Suprapubic skin (tissue), 4 donors: ENCODE results near the gene RGP1. TPM values are rescaled to one million over a fixed set of nuclear protein-coding genes. Genes with fewer than 3 reads are reported as not detected.
A peak's percentile ranks its signal among the peaks of the same experiment; 100 is the strongest.

ENCODE experiments used
- DNase-seq, 2 donors: peaks; one replicate each; pipeline ENCODE4 v3.0.0-alpha.2; 2019; ENCODE audit warnings: low spot score in 2 of 2
- H3K27ac ChIP-seq: fragments of 200-600 bp; sonication (generic); one replicate; pipeline ENCODE4 v1.5.1; 2019
- H3K27me3 ChIP-seq: fragments of 200-600 bp; sonication (generic); one replicate; pipeline ENCODE4 v1.5.1; 2019
- H3K36me3 ChIP-seq: fragments of 200-600 bp; sonication (generic); one replicate; pipeline ENCODE4 v1.5.1; 2019
- H3K4me1 ChIP-seq: fragments of 200-600 bp; sonication (generic); one replicate; pipeline ENCODE4 v1.5.1; 2019
- H3K4me3 ChIP-seq: fragments of 200-600 bp; sonication (generic); one replicate; pipeline ENCODE4 v1.5.1; 2019; ENCODE audit warnings: mild to moderate bottlenecking
- H3K9me3 ChIP-seq: fragments of 200-600 bp; sonication (generic); one replicate; pipeline ENCODE4 v1.5.1; 2019
- EP300 ChIP-seq: sonication (generic); formaldehyde crosslinking; IDR thresholded peaks from one replicate; pipeline ENCODE4 v1.6.1; 2017; ENCODE audit warnings: antibody characterized with exemption
- POLR2A ChIP-seq, 2 donors: fragments of 450-650 bp; IDR thresholded peaks; one replicate each; pipeline ENCODE4 v1.6.1; 2017; ENCODE audit warnings: antibody characterized with exemption in 2 of 2, mild to moderate bottlenecking in 2 of 2, moderate library complexity in 2 of 2
- POLR2AphosphoS5 ChIP-seq, 3 donors: sonication (generic); formaldehyde crosslinking; IDR thresholded peaks; one replicate each; pipeline ENCODE4 v1.6.1; 2017; ENCODE audit warnings: antibody characterized with exemption in 3 of 3
- WGBS: methylation state at CpG from one replicate; pipeline ENCODE4 v1.1.5; 2018; 5-methylcytosine and 5-hydroxymethylcytosine counted together
- total RNA-seq, 4 donors: library from RNA; depleted of rRNA; stranded (reverse); fragments of >200 nt; gene quantifications; one replicate each; pipeline ENCODE4 v1.1.0, GENCODE V29; 2016
- TF ChIP-seq, protein P1 (sequence below), 2 donors: fragments of 200-600 bp in 1 of 2; fragments of 450-650 bp in 1 of 2; sonication (generic) in 1 of 2; IDR thresholded peaks; one replicate each; pipeline ENCODE4 v1.5.1; 2016 to 2019; ENCODE audit warnings: antibody characterized with exemption in 2 of 2, mild to moderate bottlenecking in 1 of 2, moderate library complexity in 1 of 2

The RGP1 gene
- total RNA-seq, 4 donors from 2014 or later, result 20.2 to 34.7 (median 27.7) TPM

DNA sequence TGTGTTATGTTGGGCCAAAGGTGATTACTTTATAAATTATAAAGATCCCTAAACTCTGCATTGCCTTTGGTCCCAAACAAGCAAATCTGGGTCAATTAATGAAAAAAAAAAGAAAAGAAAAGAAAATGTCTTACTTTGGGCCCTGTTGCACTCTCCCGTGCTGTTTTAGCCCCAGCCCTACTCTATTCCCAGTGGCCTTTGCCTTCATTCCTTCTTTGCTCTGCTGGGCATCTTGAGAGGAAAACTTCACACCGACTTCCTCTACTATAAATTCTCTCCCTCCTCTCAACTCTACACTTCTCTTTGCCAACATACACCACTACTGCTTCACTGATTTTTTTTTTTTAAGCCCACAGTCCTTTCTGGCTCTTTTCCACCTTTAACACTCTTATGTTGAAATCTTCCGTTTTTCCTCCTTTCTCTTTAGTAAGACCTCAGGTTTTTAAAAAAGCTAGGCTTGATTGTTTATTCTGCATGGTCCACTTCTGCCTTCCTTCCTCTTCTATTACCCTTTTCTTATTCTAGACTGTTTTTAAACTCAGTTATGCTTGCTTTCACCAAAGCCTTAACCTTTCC lies 9.5 kb downstream of the RGP1 start:
- H3K4me1 ChIP-seq, result peaks cover 32% of the 10 kb centered on the region
- TF ChIP-seq, protein P1, sequence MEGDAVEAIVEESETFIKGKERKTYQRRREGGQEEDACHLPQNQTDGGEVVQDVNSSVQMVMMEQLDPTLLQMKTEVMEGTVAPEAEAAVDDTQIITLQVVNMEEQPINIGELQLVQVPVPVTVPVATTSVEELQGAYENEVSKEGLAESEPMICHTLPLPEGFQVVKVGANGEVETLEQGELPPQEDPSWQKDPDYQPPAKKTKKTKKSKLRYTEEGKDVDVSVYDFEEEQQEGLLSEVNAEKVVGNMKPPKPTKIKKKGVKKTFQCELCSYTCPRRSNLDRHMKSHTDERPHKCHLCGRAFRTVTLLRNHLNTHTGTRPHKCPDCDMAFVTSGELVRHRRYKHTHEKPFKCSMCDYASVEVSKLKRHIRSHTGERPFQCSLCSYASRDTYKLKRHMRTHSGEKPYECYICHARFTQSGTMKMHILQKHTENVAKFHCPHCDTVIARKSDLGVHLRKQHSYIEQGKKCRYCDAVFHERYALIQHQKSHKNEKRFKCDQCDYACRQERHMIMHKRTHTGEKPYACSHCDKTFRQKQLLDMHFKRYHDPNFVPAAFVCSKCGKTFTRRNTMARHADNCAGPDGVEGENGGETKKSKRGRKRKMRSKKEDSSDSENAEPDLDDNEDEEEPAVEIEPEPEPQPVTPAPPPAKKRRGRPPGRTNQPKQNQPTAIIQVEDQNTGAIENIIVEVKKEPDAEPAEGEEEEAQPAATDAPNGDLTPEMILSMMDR (IDR thresholded peaks at IDR 0.05), result no peak
- TF ChIP-seq POLR2AphosphoS5 (IDR thresholded peaks at IDR 0.05), result no peak
- H3K27ac ChIP-seq, result peak overlapping the region; percentile 41
- no peaks in the 10 kb centered on the region for H3K9me3 ChIP-seq
- H3K36me3 ChIP-seq, result peaks cover 16% of the 10 kb centered on the region
- WGBS, result 45% methylated on average over 3 of the region's 3 CpGs
- H3K4me3 ChIP-seq, result no peak overlapping the region
- H3K27me3 ChIP-seq, result no peaks in the 10 kb centered on the region
- DNase-seq, result no peak

DNA sequence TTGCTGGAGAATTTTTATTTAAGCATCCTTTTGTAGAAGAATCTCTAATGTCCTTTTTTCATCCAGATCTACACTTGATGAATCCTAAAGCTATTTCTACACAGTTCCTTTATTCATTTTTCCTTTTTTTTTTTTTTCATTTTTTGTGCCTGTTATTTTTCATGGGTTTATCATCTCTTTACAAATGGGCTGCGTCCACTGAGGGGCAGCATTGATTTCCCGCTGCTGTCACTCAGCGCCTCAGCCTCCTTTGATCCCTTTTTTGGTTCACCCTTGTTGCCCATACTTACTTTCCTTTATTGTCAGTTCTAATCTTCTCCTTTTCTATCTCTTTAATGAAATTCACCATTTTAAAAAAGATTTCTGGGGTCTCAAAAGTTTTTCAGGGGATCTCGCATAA lies 10.7 kb downstream of the RGP1 start:
- Histone ChIP-seq H3K27me3 (no peaks in the 10 kb centered on the region), H3K27ac (no peak overlapping the region), H3K4me1 (peaks cover 32% of the 10 kb centered on the region), H3K4me3 (no peak overlapping the region), H3K9me3 (no peaks in the 10 kb centered on the region), H3K36me3 (peaks cover 3% of the 10 kb centered on the region)
- DNase-seq, result no peak
- 92% methylated on average over 4 of the region's 4 CpGs for WGBS
- TF ChIP-seq, protein P1 (IDR thresholded peaks at IDR 0.05), result no peak
- TF ChIP-seq POLR2AphosphoS5 (IDR thresholded peaks at IDR 0.05) (no peak), EP300 (no peak)

DNA sequence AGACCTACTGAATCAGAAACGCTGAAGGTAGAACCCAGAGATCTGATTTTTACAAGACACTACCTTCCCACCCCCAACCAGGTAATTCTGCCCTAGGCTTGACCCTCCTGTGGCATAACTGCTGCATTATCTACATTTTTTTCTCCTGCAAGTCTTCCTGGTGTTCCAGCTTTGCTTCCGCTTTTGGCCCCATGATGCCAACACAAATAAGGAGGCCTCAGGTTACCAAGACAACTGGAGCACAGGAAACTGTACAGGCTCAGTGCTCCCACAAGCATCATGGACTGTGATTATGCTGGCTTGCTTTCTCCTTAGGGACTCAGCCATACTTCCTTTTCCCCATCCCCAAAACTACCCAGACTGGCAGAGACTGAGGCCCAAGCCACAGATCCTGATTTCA lies 11.6 kb downstream of the RGP1 start:
- no peaks in the 10 kb centered on the region for H3K9me3 ChIP-seq
- DNase-seq, result no peak
- no peak overlapping the region for H3K27ac ChIP-seq
- no peaks in the 10 kb centered on the region for H3K27me3 ChIP-seq
- H3K4me3 ChIP-seq, result no peak overlapping the region
- H3K36me3 ChIP-seq, result no peaks in the 10 kb centered on the region
- 74% methylated on average over 2 of the region's 2 CpGs for WGBS
- H3K4me1 ChIP-seq, result peaks cover 32% of the 10 kb centered on the region
- no peak for TF ChIP-seq EP300
- TF ChIP-seq, protein P1 (IDR thresholded peaks at IDR 0.05), result no peak
- TF ChIP-seq POLR2AphosphoS5 (IDR thresholded peaks at IDR 0.05), result no peak

DNA sequence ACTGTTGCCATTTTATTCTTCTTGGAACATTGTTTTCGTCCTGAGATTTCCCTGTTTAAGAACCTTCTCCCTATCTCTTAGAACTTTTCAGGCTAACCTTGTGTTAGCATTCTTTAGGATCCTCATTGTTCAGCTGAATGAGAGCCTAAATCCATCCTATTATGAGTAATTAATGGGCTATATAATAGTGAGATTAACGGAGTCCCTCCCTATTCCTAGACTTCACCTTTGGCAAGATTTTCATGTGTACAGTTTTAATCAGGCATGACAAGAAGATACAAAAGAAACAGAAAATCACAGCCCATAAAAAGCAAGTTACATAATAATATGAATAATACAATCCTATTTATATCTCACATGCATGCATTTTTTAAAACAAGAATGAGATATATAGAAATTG lies 14.1 kb downstream of the RGP1 start:
- no peaks in the 10 kb centered on the region for H3K9me3 ChIP-seq
- H3K4me3 ChIP-seq, result no peak overlapping the region
- peaks cover 7% of the 10 kb centered on the region for H3K4me1 ChIP-seq
- no peak overlapping the region for H3K27ac ChIP-seq
- TF ChIP-seq EP300, result no peak
- H3K36me3 ChIP-seq, result no peaks in the 10 kb centered on the region
- no peaks in the 10 kb centered on the region for H3K27me3 ChIP-seq
- DNase-seq, result no peak
- WGBS, result 73% methylated on average over 2 of the region's 2 CpGs

DNA sequence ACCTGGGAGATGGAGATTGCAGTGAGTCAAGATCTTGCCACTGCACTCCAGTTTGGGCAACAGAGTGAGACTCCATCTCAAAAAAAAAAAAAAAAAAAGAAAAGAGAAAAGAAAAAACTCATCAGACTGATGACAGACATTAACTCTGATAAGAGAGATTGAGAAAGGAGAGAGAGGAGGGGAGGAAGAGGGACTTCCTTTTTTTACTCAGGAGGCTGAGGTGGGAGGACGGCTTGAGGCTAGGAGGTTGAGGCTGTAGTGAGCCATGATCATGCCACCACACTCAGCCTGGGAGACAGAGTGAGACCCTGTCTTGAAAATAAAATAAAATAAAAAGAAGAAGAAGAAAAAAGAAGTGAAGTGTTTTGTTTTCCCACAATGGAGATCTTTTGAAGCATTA lies 14.7 kb downstream of the RGP1 start:
- no peaks in the 10 kb centered on the region for H3K27me3 ChIP-seq
- H3K27ac ChIP-seq, result no peak overlapping the region
- WGBS, result 95% methylated on average over 1 of the region's 1 CpG
- no peak overlapping the region for H3K4me3 ChIP-seq
- H3K4me1 ChIP-seq, result peaks cover 3% of the 10 kb centered on the region
- H3K36me3 ChIP-seq, result no peaks in the 10 kb centered on the region
- no peaks in the 10 kb centered on the region for H3K9me3 ChIP-seq
- DNase-seq, result no peak
- TF ChIP-seq POLR2A (IDR thresholded peaks at IDR 0.05) (no peak), POLR2AphosphoS5 (IDR thresholded peaks at IDR 0.05) (no peak), EP300 (no peak)
- TF ChIP-seq, protein P1 (IDR thresholded peaks at IDR 0.05), result no peak

DNA sequence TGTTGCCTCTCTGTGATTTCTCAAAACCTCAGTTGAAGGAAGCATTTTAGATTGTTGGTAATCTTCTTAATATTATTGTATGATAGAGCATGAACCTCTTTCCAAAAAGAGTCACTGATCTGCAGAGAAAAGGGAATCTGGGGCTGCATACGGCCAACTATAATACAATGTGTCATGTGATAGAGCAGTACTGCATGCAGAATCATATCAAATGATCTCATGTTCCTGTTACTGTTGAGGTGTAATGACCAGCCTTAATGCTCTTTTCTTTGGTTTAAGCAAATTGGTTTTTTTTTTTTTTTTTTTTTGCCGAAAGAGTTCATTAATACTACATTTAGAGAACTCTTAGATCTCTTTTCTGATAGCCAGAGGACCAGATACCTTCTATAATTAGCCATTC lies 17.9 kb downstream of the RGP1 start:
- no peaks in the 10 kb centered on the region for H3K9me3 ChIP-seq
- WGBS, result 82% methylated on average over 2 of the region's 2 CpGs
- H3K36me3 ChIP-seq, result no peaks in the 10 kb centered on the region
- peaks cover 17% of the 10 kb centered on the region for H3K4me1 ChIP-seq
- DNase-seq, result no peak
- H3K27ac ChIP-seq, result no peak overlapping the region
- TF ChIP-seq, protein P1 (IDR thresholded peaks at IDR 0.05), result no peak
- TF ChIP-seq POLR2AphosphoS5 (IDR thresholded peaks at IDR 0.05) (no peak), POLR2A (IDR thresholded peaks at IDR 0.05) (no peak), EP300 (no peak)
- no peaks in the 10 kb centered on the region for H3K27me3 ChIP-seq
- H3K4me3 ChIP-seq, result no peak overlapping the region
